GM18951 (cell line): ENCODE data around the gene SAPCD2.

Source experiments
- POLR2A ChIP-seq: IDR thresholded peaks from 4 replicates; pipeline ENCODE4 v1.6.1; 2011; ENCODE audit warnings: mild to moderate bottlenecking; ENCODE audit not compliant: insufficient read length, insufficient read depth; ENCODE audit errors: extremely low read depth
- in situ Hi-C: fragments of 300-500 bp; cut with MboI; formaldehyde crosslinking; loops from one replicate; pipeline ENCODE4 v1.12.0; 2022; ENCODE audit warnings: low sequenced_read_pairs, mixed read lengths, inconsistent platforms; ENCODE audit not compliant: unreplicated experiment

SAPCD2 gene

DNA sequence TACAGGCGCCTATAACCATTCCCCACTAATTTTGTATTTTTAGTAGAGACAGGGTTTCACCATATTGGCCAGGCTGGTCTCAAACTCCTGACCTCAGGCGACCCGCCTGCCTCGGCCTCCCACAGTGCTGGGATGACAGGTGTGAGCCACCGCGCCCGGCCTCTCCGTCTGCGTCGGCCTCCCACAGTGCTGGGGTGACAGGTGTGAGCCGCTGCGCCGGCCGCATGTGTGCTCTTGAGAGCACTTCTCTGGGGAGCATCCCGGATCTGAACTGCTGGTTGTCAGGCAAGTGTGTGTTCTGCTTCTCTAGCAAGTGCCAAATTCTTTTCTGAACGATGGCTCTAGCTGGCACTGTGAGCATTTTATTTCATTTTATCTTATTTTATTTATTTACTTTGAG, 12.8 kb downstream of the SAPCD2 start:
- in situ Hi-C loops: no loop called here
- no peak for TF ChIP-seq POLR2A

DNA sequence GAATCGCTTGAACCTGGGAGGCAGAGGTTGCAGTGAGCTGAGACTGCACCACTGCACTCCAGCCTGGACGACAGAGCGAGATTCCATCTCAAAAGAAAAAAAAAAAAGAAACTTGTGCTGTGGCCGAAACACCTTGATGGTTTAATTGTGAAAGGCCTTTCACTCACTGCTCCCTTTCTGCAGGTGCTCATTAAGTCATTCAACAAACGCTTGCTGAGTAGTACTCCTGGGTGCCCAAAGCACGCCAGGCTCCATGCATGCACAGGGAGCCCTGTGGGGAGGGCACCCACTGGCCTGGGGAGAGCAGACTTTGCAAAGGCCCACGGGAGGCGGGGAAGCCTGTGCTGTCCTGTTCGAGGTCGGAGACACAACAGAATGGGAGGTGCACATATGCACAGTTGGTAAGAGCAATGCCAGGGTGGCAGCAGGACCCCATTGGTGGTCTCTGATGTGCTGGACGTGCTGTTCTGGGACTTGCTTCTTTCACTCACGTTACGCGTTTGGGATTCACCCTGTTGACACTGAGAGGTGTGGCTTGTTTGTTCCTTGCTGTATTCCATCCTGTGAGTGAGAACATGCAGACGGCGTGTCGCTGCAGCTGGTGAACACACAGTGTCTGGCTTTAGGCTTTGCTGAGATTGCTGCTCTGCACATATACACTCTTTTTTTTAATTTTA, 13.5 kb downstream of the SAPCD2 start:
- in situ Hi-C loops: no loop called here
- no peak for TF ChIP-seq POLR2A

DNA sequence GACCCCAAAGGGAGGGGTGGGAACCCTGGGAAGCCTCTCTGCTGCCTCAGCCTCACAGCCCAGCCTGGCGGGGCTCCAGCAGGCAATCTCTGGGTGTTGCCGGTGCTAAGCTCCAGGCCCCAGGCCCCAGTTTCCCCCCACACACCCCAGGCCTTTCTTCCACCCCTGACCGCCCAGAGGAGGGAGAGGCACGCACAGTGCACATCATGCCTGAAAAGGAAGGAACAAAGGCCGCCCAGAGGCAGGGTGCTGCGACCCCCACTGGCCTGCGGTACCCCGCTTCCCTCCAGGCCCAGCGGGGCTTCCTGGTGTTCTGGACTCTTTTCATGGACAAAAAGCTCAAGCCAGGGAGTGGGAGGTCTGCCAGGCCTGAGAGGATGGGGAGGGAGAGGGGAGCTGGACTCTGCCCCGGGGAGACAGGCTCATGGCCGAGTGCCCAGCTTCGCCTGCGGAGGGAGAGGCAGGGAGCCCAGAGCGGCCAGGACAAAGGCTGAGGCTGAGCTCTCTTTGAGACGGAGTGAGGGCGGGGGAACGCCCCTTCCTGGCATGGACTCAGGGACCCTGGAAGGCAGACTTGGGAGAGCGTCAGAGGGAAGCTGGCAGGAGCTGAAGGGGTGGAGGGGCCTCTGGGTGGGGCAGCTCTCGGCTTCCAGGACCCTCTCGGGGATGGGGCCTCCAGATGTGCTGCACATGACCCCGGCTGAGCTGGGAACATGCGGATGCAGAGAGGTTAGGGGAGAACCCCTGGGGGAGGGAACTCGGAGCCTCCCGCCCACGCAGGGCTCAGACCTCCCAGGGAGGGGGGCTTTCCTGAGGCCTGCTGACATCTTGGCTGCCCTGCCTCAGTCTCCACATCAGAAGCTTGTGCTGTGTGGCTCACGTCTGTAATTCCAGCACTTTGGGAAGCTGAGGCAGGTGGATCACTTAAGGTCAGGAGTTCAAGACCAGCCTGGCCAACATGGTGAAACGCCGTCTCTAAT, 14.7 kb downstream of the SAPCD2 start:
- no peak for TF ChIP-seq POLR2A
- in situ Hi-C loops: no loop called here

DNA sequence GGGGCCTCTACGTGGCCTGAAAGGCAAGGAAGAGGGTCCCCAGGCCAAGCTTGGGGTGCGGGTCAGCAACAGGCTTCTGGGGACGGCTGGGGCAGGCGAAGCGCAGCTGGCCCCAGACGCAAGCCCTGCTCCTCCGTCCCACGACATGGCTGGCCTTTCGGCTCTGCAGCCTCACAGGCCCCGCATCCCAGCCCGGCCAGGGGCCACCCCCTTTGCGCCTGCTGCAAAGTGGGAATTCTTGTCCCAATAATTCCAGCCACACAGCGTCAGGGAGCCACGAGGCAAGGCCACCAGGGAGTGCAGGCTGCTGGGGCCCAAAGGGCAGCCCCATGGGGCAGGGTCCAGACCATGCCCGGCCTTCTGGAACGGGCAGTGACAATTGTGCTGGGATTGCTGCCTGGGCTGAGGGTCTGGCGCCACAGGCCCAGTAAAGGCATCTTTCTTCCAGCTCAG, 15.4 kb downstream of the SAPCD2 start:
- no peak for TF ChIP-seq POLR2A
- in situ Hi-C loops: no loop called here

DNA sequence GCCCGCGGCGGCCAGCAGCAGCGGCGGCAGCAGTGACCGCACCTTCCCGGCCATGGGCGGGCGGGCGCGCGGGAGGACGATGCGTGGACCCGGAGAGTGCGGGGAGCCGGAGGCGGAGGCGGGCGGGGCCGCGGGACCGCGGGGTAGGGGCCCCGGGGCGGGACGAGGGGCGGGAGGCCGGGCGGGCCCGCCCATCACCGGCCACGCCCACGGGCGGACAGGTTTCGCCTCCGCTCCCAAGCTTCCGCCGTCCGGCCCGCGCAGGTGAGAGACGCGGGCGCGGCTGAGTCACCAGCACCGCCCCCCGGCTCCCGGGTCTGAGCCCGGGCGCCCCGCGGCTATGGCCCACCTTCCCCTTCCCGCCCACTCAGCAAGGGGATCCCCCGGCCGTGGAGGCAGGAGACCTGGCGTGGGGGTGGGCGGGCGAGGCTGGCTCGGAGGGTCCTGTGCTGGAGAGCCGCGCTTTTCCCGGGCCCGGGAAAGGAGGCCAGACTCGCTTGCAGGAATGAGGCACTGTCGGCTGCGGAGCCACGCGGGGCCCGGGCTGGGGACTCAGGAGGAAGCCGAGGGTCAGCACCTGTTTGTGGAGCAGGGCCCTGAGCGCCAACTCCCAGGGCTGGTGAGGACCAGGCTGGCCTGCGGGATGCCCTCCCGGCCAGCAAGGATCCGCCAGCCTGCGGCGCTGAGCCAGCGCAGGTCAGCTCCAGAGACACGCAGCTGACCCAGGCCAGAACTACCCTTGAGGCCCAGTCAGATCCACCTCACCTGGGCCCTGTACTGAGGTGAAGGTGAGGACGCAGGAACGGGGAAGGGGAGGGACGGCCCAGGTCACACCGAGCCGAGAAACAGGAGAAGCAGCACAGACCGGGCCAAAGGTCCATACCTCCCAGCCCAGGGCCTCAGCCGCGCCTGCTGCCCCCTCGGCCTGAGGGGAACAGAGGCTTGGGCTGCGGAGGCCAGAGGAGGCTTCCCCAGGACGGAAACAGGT, 16.1 kb downstream of the SAPCD2 start, which contains the start of gene ENTPD2:
TSS of gene ENTPD2 (minus strand) at position 118 of the 988 bp plus-strand sequence. CDS start at position 54, 64 bp downstream.
- in situ Hi-C loops: no loop called here

DNA sequence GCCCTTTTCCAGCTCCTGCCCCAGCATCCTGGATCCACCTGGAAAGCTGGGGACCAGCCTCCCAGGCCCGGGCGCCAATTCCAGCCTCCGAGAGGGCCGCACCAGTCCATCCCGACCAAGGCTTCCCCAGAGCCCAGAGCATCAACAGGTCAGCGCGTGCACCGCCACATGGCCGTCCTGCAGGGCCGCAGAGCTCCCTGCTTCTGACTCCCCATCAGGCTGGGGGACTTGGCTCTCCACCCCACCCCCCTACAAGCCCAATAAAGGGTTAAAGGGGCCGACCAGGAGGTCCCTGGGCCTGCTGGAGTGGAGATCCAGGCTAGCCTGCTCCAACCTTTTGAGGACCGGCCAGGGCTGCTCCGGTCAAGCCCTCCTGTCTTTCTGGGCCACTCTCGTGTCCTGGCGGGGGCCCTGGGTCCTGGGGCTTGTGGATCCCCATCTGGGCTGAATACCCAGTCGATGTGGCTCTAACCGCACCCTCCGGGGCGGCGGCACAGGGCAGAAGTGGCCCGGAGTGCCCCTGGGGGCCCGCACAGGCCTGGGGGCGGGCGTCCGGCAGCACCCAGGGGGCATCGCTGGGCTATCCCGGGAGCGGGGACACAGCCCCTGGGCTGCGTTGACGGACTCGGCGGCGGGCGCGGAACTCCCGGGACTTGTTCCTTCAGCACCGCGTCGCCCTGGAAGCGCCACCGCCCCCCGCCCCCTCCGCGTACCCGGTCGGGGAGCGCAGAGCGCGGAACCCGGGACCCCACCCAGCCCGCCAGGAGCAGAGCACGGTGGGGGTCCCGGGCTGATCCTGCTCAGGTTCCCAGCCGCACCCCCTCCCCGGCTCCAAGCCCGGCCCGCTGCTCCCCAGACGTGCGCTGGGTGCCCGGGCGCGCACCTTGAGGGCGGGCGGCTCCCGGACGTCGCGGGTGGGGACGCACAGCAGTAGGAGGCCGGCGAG, 17.1 kb downstream of the SAPCD2 start:
- TF ChIP-seq POLR2A: no peak
- in situ Hi-C loops: no loop called here

More for the DNA sequence above, 16.1 kb downstream of the SAPCD2 start, which contains the start of gene ENTPD2:
- no peak for TF ChIP-seq POLR2A

DNA sequence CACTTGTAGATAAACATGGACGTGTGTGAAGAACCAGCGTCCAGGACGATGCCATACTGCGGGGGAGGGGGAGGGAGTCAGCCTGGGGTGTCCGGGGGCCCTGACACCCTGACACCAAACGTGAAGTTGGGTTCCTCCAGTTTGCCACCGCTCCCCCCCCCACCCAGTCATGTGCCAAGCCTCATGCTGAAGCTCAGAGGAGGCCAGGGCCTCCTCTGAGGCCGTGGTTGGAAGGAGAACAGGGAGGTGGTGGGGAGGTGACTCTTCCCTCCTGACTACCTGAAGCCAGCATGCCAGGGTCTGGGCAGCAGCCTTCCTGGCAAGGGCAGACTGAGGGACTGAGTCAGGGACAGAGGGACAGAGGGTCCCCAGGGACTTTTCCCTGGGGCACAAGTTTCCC, 18.1 kb downstream of the SAPCD2 start:
- no peak for TF ChIP-seq POLR2A
- in situ Hi-C loops: no loop called here

DNA sequence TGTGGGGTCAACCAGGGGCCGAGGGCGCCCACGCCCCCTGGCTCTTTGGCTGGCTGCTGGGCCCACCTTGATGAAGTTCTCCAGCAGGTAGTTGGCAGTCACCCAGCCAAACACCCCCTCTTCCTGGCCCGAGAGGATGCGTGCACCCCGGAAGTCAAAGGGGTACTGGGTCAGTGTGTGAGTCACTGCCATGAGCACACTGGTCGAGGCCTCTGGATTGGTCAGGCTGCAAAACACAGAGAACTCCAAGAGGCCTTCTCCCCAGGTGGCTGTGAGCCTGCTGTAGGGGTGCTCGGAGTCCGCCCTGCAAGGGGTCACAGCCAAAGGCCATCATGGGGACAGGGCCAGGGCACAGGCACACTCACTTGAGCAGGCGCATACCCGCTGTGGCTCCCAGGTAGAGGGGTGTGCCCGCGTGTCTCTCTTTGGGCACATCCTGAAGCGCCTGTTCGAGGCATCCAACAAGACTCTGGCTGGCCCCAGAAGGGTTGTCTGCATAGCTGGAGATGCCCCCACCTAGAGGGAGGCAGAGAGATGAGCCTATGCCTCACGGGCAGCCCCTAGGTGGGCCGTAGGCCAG, 19.1 kb downstream of the SAPCD2 start:
- no peak for TF ChIP-seq POLR2A
- in situ Hi-C loops: no loop called here

DNA sequence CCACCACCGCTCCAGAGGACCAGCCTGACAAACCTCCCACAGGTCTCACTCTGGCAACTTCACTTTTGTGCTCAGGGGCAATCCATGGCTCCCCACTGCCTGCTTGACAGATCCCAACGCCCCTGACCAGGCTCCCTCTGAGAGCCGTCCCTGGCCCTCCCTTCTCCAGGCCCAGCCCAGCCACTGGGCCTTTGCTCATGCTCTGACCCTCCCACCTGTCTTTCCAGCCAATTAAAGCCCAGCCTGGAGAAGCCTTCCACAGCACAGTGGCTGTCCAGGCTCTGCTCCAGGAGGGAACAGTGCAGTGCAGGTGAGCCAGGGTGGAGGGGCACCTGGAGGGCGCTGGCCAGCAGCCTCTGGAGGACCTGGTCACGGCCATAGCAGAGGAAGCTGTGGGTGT, 19.8 kb downstream of the SAPCD2 start:
- TF ChIP-seq POLR2A: no peak
- in situ Hi-C loops: no loop called here

DNA sequence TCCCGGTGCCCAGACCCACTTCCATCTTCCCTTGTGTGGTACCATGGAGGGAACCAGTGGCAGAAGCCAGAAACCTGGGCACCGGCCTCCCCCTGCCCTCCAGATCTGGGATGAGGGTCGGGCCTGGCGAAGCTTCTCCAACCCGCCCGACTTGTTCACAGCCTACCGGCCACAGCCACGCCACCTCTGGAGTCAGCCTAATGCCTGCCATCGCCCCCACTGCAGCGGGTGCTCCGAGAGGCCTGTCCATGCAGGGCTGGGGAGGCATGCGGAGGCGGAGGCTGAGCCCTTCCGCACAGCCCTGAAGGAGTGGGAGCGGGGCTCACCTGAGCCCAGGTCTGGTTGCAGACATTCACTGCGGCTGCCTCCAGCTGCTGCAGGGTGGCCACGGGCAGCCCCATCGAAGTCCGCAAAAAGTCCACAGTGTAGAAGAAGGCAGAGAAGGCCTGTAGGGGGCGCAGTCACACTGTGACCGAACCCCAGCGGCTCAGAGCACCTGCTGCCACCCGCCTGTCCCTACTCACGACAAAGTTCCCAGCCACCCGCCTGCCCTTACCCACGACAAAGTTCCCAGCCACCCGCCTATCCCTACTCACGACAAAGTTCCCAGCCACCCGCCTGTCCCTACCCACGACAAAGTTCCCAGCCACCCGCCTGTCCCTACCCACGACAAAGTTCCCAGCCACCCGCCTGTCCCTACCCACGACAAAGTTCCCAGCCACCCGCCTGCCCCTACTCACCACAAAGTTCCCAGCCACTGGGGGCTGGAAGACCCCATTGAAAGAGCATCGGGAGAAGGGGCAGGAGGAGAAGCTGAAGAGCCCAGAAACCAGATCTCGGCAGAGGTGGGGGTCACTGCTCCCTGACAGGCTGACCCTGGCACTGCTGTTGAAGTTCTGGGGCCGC, 20.6 kb downstream of the SAPCD2 start:
- no peak for TF ChIP-seq POLR2A
- in situ Hi-C loops: loop anchor here (25.0 kb wide), 1 partner anchor 262 kb away; the partner anchor contains the start of genes CCDC183 and TMEM141
